Measurements from ENCODE around the gene MRC1. TPM values are rescaled to one million over a fixed set of nuclear protein-coding genes. Genes with fewer than 3 reads are reported as not detected.

MRC1 gene
- total and polyA plus RNA-seq, 9 of the 15 experiments (the other 6 are each of a cell fraction or from before 2014, with no cell fraction given) = 0.01 to 0.20 (median 0.03) TPM; not detected in 5

DNA sequence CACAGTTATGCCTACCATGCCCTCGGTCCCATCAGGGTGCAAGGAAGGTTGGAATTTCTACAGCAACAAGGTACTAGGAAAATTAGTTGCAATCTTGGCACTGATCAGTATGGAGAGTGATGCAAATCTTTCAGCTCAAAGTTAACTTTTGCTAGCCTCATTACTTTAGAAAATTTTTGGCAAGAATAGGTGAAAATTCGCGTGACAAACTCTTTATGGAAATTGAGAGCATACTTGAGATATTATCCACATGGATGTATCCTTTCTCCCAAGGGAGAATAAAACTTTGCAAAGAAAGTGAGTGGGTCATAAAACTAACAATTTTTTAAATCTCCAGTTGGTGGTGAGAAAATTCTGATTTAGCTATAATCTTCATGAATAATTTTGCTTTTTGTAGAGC is 71.5 kb downstream of the MRC1 start (continued):
- TF ChIP-seq POLR3G (IDR thresholded peaks at IDR 0.05; ENCODE audit: extremely low read depth, insufficient read length, insufficient replicate concordance) (no peak), MCM3 (IDR thresholded peaks at IDR 0.05) (no peak)

DNA sequence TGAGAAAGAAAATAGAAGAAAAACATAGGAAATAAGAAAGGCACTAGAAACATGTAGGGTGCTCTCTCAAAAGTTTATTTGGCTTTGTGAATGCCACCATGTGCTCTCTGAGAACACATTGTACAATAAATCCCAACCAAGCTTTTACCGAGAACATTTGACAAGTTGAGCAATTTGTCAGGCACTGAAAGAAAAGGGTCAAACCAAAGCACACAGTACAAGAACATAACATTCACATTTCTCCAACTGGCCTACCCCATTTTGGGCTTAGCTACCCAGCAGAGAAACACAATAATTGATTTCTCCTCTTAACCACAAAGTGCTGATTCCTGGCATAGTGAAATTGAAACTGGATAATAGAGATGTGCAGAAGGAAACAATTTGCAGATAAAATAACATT is 73.4 kb downstream of the MRC1 start:
- ATAC-seq = no peak
- no peaks in the 10 kb centered on the region for H3K36me3 ChIP-seq (ENCODE audit: control insufficient read depth, insufficient read depth, low read length)
- 0% methylated on average over 1 of the region's 1 CpG for WGBS (ENCODE audit: insufficient coverage, low coverage, missing lambda C conversion rate)
- no peak overlapping the region for H3K4me2 ChIP-seq (ENCODE audit: insufficient read depth, low read length)
- no peak for DNase-seq (ENCODE audit: extremely low read depth in 1 of 4, low spot score in 3 of 4)
- ChIA-PET POLR2A (no interaction called here), CTCF (ENCODE audit: low intra/inter-chr PET ratio) (no interaction called here)
- no peaks in the 10 kb centered on the region for H3K4me1 ChIP-seq (replicated peaks in 1 of 2; ENCODE audit: control insufficient read depth in 2 of 2, insufficient read depth in 2 of 2, low read length in 2 of 2)
- no peak overlapping the region for H2AFZ ChIP-seq (ENCODE audit: low read depth, low read length)
- no peaks in the 10 kb centered on the region for H3K9me1 ChIP-seq (ENCODE audit: control insufficient read depth, insufficient read depth, low read length)
- no peak overlapping the region for H3K4me3 ChIP-seq
- no peaks in the 10 kb centered on the region for H3K9me3 ChIP-seq (replicated peaks; ENCODE audit: control insufficient read depth, insufficient read depth, low read depth, low read length)
- H3K27me3 ChIP-seq (ENCODE audit: control insufficient read depth in 2 of 2, insufficient read depth in 2 of 2, low read length in 2 of 2) = peaks cover 0 to 4% of the 10 kb centered on the region in 2 experiments; a peak in 1 of 5 replicates
- no peak overlapping the region for H3K9ac ChIP-seq (ENCODE audit: insufficient read depth in 1 of 2, low read depth in 2 of 2, low read length in 2 of 2)
- TF ChIP-seq OTX1 (CRISPR knock-in tag; IDR thresholded peaks at IDR 0.05) (no peak), U2AF2 (optimal IDR thresholded peaks at IDR 0.05; ENCODE audit: low read depth, low read length) (no peak), COPS2 (conservative IDR thresholded peaks at IDR 0.05) (no peak), RBM15 (IDR thresholded peaks at IDR 0.05; ENCODE audit: insufficient read depth, low read length) (no peak), XRCC5 (IDR thresholded peaks at IDR 0.05; ENCODE audit: low read depth, low read length) (no peak), ZNF175 (CRISPR knock-in tag; IDR thresholded peaks at IDR 0.05; ENCODE audit: low read depth) (no peak)
- TF ChIP-seq, protein P1, sequence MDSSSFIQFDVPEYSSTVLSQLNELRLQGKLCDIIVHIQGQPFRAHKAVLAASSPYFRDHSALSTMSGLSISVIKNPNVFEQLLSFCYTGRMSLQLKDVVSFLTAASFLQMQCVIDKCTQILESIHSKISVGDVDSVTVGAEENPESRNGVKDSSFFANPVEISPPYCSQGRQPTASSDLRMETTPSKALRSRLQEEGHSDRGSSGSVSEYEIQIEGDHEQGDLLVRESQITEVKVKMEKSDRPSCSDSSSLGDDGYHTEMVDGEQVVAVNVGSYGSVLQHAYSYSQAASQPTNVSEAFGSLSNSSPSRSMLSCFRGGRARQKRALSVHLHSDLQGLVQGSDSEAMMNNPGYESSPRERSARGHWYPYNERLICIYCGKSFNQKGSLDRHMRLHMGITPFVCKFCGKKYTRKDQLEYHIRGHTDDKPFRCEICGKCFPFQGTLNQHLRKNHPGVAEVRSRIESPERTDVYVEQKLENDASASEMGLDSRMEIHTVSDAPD (CRISPR knock-in tag; IDR thresholded peaks at IDR 0.05) = no peak
- TF ChIP-seq, protein P2, sequence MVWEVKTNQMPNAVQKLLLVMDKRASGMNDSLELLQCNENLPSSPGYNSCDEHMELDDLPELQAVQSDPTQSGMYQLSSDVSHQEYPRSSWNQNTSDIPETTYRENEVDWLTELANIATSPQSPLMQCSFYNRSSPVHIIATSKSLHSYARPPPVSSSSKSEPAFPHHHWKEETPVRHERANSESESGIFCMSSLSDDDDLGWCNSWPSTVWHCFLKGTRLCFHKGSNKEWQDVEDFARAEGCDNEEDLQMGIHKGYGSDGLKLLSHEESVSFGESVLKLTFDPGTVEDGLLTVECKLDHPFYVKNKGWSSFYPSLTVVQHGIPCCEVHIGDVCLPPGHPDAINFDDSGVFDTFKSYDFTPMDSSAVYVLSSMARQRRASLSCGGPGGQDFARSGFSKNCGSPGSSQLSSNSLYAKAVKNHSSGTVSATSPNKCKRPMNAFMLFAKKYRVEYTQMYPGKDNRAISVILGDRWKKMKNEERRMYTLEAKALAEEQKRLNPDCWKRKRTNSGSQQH (CRISPR knock-in tag; IDR thresholded peaks at IDR 0.05) = no peak
- TF ChIP-seq, protein P3, sequence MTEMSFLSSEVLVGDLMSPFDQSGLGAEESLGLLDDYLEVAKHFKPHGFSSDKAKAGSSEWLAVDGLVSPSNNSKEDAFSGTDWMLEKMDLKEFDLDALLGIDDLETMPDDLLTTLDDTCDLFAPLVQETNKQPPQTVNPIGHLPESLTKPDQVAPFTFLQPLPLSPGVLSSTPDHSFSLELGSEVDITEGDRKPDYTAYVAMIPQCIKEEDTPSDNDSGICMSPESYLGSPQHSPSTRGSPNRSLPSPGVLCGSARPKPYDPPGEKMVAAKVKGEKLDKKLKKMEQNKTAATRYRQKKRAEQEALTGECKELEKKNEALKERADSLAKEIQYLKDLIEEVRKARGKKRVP (CRISPR knock-in tag; IDR thresholded peaks at IDR 0.05) = no peak
- in situ Hi-C loops (cut with MboI) = no loop called here
- no peaks in the 10 kb centered on the region for H3K79me2 ChIP-seq (ENCODE audit: control insufficient read depth, insufficient read depth, low read length)
- no peak for FAIRE-seq
- no peak overlapping the region for H3K27ac ChIP-seq (ENCODE audit: extremely low read depth, low read depth, low read length)
- no TSS peak for BruUV-seq (replicated peaks)
- no peaks in the 10 kb centered on the region for H4K20me1 ChIP-seq (replicated peaks; ENCODE audit: control insufficient read depth, insufficient read depth, low read length)
- intact Hi-C loops (cut with micrococcal nuclease) = no loop called here

All from K562 (cell line).